HL-60/S4 treated with retinoic acid at 250 ng/mL for 4 days and 3 days (cell line): Measurements from ENCODE around the gene CADPS.

Source experiments
- in situ Hi-C: fragments of 300-500 bp; cut with MboI; formaldehyde crosslinking; loops from 2 replicates; pipeline ENCODE4 v1.7.0; 2022; ENCODE audit warnings: low sequenced_read_pairs

Gene CADPS

GRCh38 chr3:62368290-62368704 lies 506.9 kb downstream of the CADPS start:
- in situ Hi-C loops, result no loop called here

DNA sequence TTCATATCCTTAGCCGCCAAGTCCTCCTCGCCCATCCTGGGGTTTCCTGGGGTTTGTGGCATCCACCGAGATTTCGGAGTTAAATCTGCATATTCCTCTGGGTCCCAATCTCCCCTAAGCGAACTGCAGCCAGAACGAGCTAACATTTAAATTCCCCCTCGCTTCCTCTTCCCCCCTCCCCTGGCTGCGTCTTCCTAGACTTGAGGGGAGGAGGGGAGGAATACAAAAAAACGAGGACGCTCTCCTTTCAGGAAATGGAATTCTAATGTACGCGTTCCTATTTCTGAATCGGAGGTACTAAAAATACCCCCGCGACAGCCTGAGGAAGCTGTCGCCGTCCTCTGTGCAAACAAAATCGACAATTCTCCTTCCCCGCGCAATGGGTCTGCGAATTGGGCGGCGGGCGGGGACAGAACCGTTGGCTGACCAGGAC lies 507.4 kb downstream of the CADPS start:
- in situ Hi-C loops, result no loop called here

- in situ Hi-C loops, result no loop called here
Observed at GRCh38 chr3:62366126-62366484, 509.1 kb downstream of the CADPS start.

GRCh38 chr3:62365391-62366125 lies 509.7 kb downstream of the CADPS start:
- in situ Hi-C loops, result no loop called here

DNA sequence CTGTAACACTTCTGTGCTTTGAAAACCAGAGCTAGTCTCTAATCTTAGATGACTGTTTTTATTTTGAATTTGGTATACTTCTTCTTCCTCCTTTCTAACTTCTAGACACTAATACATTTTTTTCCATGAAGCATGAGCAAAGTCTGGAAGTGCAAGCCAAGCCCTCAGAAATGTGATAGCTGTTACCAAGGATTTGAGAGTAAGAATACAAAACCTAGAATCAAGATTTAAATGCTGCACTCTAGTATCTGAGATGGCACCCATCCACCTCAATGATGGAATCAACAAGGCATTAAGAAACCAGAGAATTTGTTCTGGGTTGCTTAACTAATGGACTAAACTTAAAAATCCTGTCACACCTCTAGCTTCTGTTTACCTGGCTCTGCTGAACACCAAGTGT lies 511.0 kb downstream of the CADPS start:
- in situ Hi-C loops, result no loop called here

GRCh38 chr3:62363275-62363674 lies 511.9 kb downstream of the CADPS start:
- in situ Hi-C loops, result no loop called here

GRCh38 chr3:62361824-62362223 lies 513.4 kb downstream of the CADPS start:
- in situ Hi-C loops, result no loop called here

DNA sequence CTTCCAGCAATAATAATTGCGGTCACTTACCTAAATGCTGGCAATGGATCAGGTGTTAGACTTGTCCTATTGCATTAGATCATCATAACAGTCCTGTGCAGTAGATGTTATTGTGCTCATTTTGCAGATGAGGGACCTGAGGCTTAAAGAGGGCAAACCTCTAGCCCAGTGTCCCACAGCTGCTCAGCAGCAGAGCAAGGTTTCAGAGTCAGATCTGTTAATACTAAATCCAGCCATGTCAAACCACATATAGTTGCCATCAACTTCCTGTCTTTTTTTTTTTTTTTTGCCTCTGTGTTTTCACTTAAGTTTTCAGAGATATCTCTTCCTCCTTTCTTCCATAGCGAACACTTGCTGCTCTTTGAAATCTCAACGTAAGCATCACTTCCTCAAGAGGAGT lies 514.0 kb downstream of the CADPS start:
- in situ Hi-C loops, result no loop called here

GRCh38 chr3:62359531-62359930 lies 515.7 kb downstream of the CADPS start:
- in situ Hi-C loops, result no loop called here

GRCh38 chr3:62356356-62356755 lies 518.9 kb downstream of the CADPS start:
- in situ Hi-C loops, result no loop called here

GRCh38 chr3:62355703-62356102 lies 519.5 kb downstream of the CADPS start:
- in situ Hi-C loops, result no loop called here
